ENCODE data around the gene CNBD2.

CNBD2 gene

GRCh38 chr20:35975576-35976373 lies 7.4 kb downstream of the CNBD2 start:
- DNase-seq (ENCODE audit: insufficient read length, low spot score): no peak
- no peak for TF ChIP-seq CTCF (IDR thresholded peaks at IDR 0.05; ENCODE audit: insufficient read depth, missing control alignments)
- no peak for FAIRE-seq

GRCh38 chr20:35978041-35978513 lies 9.7 kb downstream of the CNBD2 start:
- no peak for FAIRE-seq
- DNase-seq (ENCODE audit: insufficient read length, low spot score): no peak
- no peak for TF ChIP-seq CTCF (IDR thresholded peaks at IDR 0.05; ENCODE audit: insufficient read depth, missing control alignments)

- no peak for TF ChIP-seq CTCF (IDR thresholded peaks at IDR 0.05; ENCODE audit: insufficient read depth, missing control alignments)
- no peak for FAIRE-seq
Observed at GRCh38 chr20:35979544-35979943, 11.2 kb downstream of the CNBD2 start.

GRCh38 chr20:35981969-35982368 lies 13.6 kb downstream of the CNBD2 start:
- no peak for FAIRE-seq
- no peak for DNase-seq (ENCODE audit: insufficient read length, low spot score)
- no peak for TF ChIP-seq CTCF (IDR thresholded peaks at IDR 0.05; ENCODE audit: insufficient read depth, missing control alignments)

More at GRCh38 chr20:35979544-35979943, 11.2 kb downstream of the CNBD2 start:
- no peak for DNase-seq (ENCODE audit: insufficient read length, low spot score)

- DNase-seq (ENCODE audit: insufficient read length, low spot score): no peak
- no peak for FAIRE-seq
- no peak for TF ChIP-seq CTCF (IDR thresholded peaks at IDR 0.05; ENCODE audit: insufficient read depth, missing control alignments)
Observed at GRCh38 chr20:35984382-35984781, 16.0 kb downstream of the CNBD2 start.

- FAIRE-seq: no peak
- DNase-seq (ENCODE audit: insufficient read length, low spot score): no peak
Observed at GRCh38 chr20:35985806-35986205, 17.4 kb downstream of the CNBD2 start.

More at GRCh38 chr20:35985806-35986205, 17.4 kb downstream of the CNBD2 start:
- TF ChIP-seq CTCF (IDR thresholded peaks at IDR 0.05; ENCODE audit: insufficient read depth, missing control alignments): no peak

Measured in D721Med (cell line).